GM10248 (cell line): Measurements from ENCODE around the gene NPDC1.

Experiments
- CTCF ChIA-PET: fragments of 300-600 bp; sonication (Branson Sonifier 250); formaldehyde crosslinking; extraction: SDS; loops from one replicate; lab custom pipeline; 2021; ENCODE audit warnings: antibody characterized with exemption; lab: Yijun Ruan, JAX
- POLR2A ChIA-PET: fragments of 350-650 bp; sonication (Branson Sonifier 250); formaldehyde crosslinking; extraction: SDS; loops from one replicate; lab custom pipeline; 2020; ENCODE audit warnings: antibody characterized with exemption; lab: Yijun Ruan, JAX
- DNase-seq: peaks from one replicate; pipeline ENCODE4 v3.0.0; 2012; ENCODE audit errors: extremely low spot score
- CTCF ChIP-seq: IDR thresholded peaks from 2 replicates; pipeline ENCODE4 v1.5.1; 2012; ENCODE audit warnings: mild to moderate bottlenecking, low read depth; ENCODE audit errors: extremely low read depth, missing control alignments, control extremely low read depth

Gene NPDC1

DNA sequence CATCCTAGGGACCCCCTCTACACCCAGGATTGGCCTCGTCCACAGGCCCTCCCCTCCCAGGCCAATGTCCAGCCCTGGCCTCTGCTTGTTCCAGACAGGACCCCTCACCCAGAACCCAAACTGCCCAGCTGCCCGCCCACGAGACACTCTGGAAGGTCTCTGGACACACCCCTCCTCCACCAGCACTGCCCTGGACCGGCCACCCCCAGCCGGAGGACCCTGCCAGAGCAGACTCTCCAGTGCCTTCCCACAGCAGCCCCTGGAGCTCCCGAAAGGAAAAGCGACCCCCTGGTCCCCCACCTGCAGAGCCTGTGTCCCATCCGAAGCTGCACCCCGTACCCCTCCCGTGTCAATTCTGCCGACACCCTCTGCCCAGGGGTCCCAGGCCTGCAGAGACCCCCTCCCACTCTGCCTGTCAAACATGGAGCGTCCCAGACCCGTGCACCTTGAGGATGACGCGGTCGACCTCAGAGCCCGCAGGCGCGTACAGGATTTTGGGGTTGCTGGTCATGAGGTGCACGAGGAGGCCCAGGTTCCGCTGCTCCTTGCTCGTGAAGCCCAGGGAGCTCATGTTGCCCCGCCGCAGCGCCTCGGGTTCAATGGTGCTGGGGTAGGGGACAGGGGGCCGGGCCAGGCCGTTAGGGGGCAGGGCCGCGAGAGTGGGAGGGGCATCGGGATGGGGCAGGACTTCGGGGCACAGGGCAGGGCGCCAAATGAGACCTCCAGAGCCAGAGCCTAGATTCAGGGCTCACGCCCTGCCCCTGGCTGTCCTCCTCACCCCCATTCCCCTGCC lies 25.9 kb downstream of the NPDC1 start:
- CTCF ChIA-PET: interaction anchor here (1.2 to 5.1 kb wide), 6 partner anchors 9 to 72 kb away, joined by 4 to 39 read pairs (median 5); partner anchors contain the start of genes ABCA2 and NPDC1
- DNase-seq: no peak
- no peak for TF ChIP-seq CTCF
- POLR2A ChIA-PET: no interaction called here

DNA sequence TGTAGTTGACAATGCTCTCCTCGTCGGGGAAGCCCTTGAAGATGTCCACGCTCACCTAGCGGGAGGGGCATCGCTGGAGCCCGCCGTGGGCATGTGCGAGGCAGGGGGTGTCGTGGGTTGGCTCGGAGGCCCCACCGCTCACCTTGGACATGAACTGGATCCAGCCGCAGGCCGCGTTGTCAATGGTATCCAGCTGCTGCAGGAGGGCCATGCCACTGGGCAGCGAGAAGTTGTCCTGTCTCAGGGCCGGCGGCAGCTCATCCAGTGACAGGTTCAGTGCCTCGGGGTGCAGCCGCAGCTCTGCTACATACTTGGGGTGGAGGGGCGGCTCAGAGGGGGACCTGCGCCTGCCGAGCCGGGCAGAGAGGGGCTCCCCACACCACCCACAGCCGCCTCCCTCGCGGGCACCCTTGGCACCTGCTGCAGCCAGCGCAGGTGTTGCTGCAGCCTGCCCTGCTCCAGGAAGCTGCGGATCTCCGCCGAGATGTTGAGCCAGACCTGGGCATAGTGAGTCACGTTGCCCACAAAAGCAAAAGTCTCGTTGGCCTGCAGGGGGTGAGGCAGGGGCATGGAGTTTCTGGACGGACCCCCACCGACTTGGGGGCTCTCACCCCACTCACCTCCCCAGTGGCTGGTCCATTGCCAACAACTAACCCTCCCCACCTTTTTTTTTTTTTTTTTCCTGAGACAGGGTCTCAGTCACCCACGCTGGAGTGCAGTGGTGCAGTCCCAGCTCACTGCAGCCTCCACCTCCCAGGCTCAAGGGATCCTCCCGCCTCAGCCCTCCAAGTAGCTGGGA lies 27.0 kb downstream of the NPDC1 start:
- ChIA-PET CTCF (interaction anchor here (1.1 to 5.1 kb wide), 6 partner anchors 10 to 45 kb away, joined by 3 to 39 read pairs (median 5); partner anchors contain the start of genes ABCA2 and NPDC1), POLR2A (no interaction called here)
- DNase-seq: no peak
- no peak for TF ChIP-seq CTCF

DNA sequence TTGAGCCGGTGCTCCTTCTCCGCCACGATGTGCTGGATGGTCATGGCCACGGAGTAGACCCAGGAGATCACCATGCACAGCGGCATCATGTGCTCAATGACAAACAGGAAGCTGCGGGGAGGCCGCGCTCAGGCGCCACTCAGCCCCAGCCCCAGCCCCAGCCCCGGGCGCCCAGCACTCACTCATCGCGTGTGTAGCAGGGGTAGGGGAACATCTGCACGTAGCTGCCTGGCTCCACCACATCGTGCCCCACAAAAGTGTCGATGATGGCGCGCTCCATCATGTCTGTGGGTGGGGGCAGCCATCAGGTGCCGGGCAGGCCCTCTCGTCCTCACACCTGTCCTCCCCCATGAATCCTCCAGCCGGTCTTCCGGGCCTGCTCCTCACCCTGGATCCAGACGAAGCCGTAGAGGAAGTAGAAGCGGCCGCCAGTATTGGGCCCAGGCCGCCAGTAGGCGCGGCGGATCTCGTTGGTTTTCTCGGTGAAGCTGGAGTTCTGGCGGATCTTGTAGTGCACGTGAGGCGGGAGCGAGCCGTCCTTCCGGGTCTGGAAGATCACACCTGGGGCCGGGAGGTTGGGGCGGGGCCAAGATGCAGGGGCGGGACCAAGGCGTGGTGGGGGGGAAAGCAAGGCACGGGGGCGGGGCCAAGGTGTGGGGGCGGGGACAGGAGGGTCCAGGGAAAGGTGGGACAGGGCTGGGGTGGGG lies 28.0 kb downstream of the NPDC1 start:
- DNase-seq: no peak
- ChIA-PET POLR2A (no interaction called here), CTCF (interaction anchor here (2.3 to 5.1 kb wide), 2 partner anchors 11 to 29 kb away, joined by 6 to 39 read pairs; partner anchors contain the start of genes ABCA2 and NPDC1)
- TF ChIP-seq CTCF: no peak

GRCh38 chr9:137017071-137017470 lies 28.9 kb downstream of the NPDC1 start:
- no peak for DNase-seq
- TF ChIP-seq CTCF: no peak
- ChIA-PET POLR2A (no interaction called here), CTCF (interaction anchor here (5.1 kb wide), 1 partner anchor 12 kb away, joined by 39 read pairs; the partner anchor contains the start of gene ABCA2)

- no peak for TF ChIP-seq CTCF
- no peak for DNase-seq
- POLR2A ChIA-PET: no interaction called here
- CTCF ChIA-PET: interaction anchor here (1.5 kb wide), 1 partner anchor 13 kb away, joined by 7 read pairs; the partner anchor contains the start of gene ABCA2
Measured at GRCh38 chr9:137016436-137016835, 29.5 kb downstream of the NPDC1 start.

GRCh38 chr9:137015976-137016375 lies 30.0 kb downstream of the NPDC1 start:
- ChIA-PET POLR2A (no interaction called here), CTCF (interaction anchor here (1.3 to 1.5 kb wide), 2 partner anchors 13 to 48 kb away, joined by 3 to 7 read pairs; partner anchors contain the start of gene ABCA2)
- TF ChIP-seq CTCF: no peak
- no peak for DNase-seq
